WTC11 (cell line): ENCODE data around the gene DYRK3. TPM values are rescaled to one million over a fixed set of nuclear protein-coding genes. Genes with fewer than 3 reads are reported as not detected.

Experiments used
- ATAC-seq: fragments of 200-7000 bp; cut with Tn5 transposase; 2 replicates; pipeline ENCODE4 v1.10.0; 2021; ENCODE audit warnings: mild to moderate bottlenecking, moderate library complexity
- CTCF ChIA-PET: fragments of 300-600 bp; sonication (Branson Sonifier 250); formaldehyde crosslinking; loops from one replicate; lab custom pipeline; 2021; ENCODE audit warnings: antibody characterized with exemption; lab: Charles Lee
- POLR2A ChIA-PET: fragments of 350-600 bp; sonication (Branson Sonifier 250); formaldehyde crosslinking; loops from one replicate; lab custom pipeline; 2021; ENCODE audit warnings: antibody characterized with exemption; lab: Charles Lee
- DNase-seq: peaks from one replicate; pipeline ENCODE4 v3.0.0; 2021; ENCODE audit warnings: low spot score
- H3K27ac Mint-ChIP-seq: 2 replicates; pipeline ENCODE4 v1.8.0; 2021; ENCODE audit warnings: mixed read lengths
- H3K27me3 Mint-ChIP-seq: 2 replicates; pipeline ENCODE4 v1.8.0; 2021; ENCODE audit warnings: low read depth, mild to moderate bottlenecking, moderate library complexity, mixed read lengths
- H3K36me3 Mint-ChIP-seq: 2 replicates; pipeline ENCODE4 v1.8.0; 2021; ENCODE audit warnings: mixed read lengths
- H3K4me1 Mint-ChIP-seq: 2 replicates; pipeline ENCODE4 v1.8.0; 2022; ENCODE audit warnings: mixed read lengths
- H3K4me3 Mint-ChIP-seq: 2 replicates; pipeline ENCODE4 v1.8.0; 2021; ENCODE audit warnings: mild to moderate bottlenecking, moderate library complexity, mixed read lengths
- H3K9me3 Mint-ChIP-seq: 2 replicates; pipeline ENCODE4 v1.8.0; 2021; ENCODE audit warnings: mixed read lengths
- CBFB ChIP-seq: sonication (generic); formaldehyde crosslinking; IDR thresholded peaks from 2 replicates; pipeline ENCODE4 v1.8.1; 2022; ENCODE audit warnings: mild to moderate bottlenecking, low read depth, missing genetic modification reagents
- ETV6 ChIP-seq: sonication (generic); formaldehyde crosslinking; IDR thresholded peaks from 2 replicates; pipeline ENCODE4 v1.8.1; 2022; ENCODE audit warnings: mild to moderate bottlenecking, missing genetic modification reagents
- FOXJ3 ChIP-seq: sonication (generic); formaldehyde crosslinking; IDR thresholded peaks from 2 replicates; pipeline ENCODE4 v1.9.0; 2021; ENCODE audit warnings: missing genetic modification reagents, mild to moderate bottlenecking, borderline replicate concordance
- GTF2I ChIP-seq: fragments of 250-450 bp; sonication (Bioruptor Pico); conservative IDR thresholded peaks from 2 replicates; pipeline ENCODE4 v1.4.0; 2021; ENCODE audit warnings: mild to moderate bottlenecking
- MYBL2 ChIP-seq: sonication (generic); formaldehyde crosslinking; IDR thresholded peaks from 2 replicates; pipeline ENCODE4 v1.8.1; 2023; ENCODE audit warnings: mild to moderate bottlenecking, moderate library complexity, missing genetic modification reagents
- RELA ChIP-seq: sonication (generic); formaldehyde crosslinking; IDR thresholded peaks from 2 replicates; pipeline ENCODE4 v1.8.1; 2022; ENCODE audit warnings: missing genetic modification reagents, mild to moderate bottlenecking, borderline replicate concordance
- SMAD3 ChIP-seq: sonication (generic); formaldehyde crosslinking; IDR thresholded peaks from 2 replicates; pipeline ENCODE4 v1.8.0; 2022; ENCODE audit warnings: missing genetic modification reagents, mild to moderate bottlenecking, borderline replicate concordance
- TEAD4 ChIP-seq: sonication (generic); formaldehyde crosslinking; IDR thresholded peaks from 2 replicates; pipeline ENCODE4 v1.8.0; 2022; ENCODE audit warnings: mild to moderate bottlenecking, missing genetic modification reagents
- TP53 ChIP-seq: sonication (generic); formaldehyde crosslinking; IDR thresholded peaks from 2 replicates; pipeline ENCODE4 v1.8.1; 2023; ENCODE audit warnings: mild to moderate bottlenecking, missing genetic modification reagents
- ZBTB21 ChIP-seq: sonication (generic); formaldehyde crosslinking; IDR thresholded peaks from 2 replicates; pipeline ENCODE4 v1.8.1; 2023; ENCODE audit warnings: mild to moderate bottlenecking, missing genetic modification reagents, borderline replicate concordance
- ZNF671 ChIP-seq: fragments of 250-450 bp; sonication (Bioruptor Pico); IDR thresholded peaks from 2 replicates; pipeline ENCODE4 v1.8.0; 2021; ENCODE audit warnings: mild to moderate bottlenecking
- total RNA-seq: library from RNA; stranded (reverse); gene quantifications from 3 replicates; pipeline ENCODE4 v1.2.3, GENCODE V29; 2021
- TF ChIP-seq, protein P1 (sequence below): sonication (generic); formaldehyde crosslinking; conservative IDR thresholded peaks from 2 replicates; pipeline ENCODE4 v1.8.1; 2023; ENCODE audit warnings: mild to moderate bottlenecking, low read depth, missing genetic modification reagents, moderate library complexity
- TF ChIP-seq, protein P2 (sequence below): sonication (generic); formaldehyde crosslinking; IDR thresholded peaks from 2 replicates; pipeline ENCODE4 v1.8.0; 2022; ENCODE audit warnings: mild to moderate bottlenecking, missing genetic modification reagents
- TF ChIP-seq, protein P3 (sequence below): sonication (generic); formaldehyde crosslinking; IDR thresholded peaks from 2 replicates; pipeline ENCODE4 v1.8.1; 2023; ENCODE audit warnings: mild to moderate bottlenecking, missing genetic modification reagents, borderline replicate concordance
- TF ChIP-seq, protein P4 (sequence below): fragments of 200-600 bp; IDR thresholded peaks from 2 replicates; pipeline ENCODE4 v1.8.0; 2022; ENCODE audit warnings: antibody characterized with exemption
- TF ChIP-seq, protein P5 (sequence below): sonication (generic); formaldehyde crosslinking; IDR thresholded peaks from 2 replicates; pipeline ENCODE4 v1.8.0; 2023; ENCODE audit warnings: mild to moderate bottlenecking, missing genetic modification reagents

Gene DYRK3
- total RNA-seq, 1 experiment from 2014 or later = 7.8 TPM

DNA sequence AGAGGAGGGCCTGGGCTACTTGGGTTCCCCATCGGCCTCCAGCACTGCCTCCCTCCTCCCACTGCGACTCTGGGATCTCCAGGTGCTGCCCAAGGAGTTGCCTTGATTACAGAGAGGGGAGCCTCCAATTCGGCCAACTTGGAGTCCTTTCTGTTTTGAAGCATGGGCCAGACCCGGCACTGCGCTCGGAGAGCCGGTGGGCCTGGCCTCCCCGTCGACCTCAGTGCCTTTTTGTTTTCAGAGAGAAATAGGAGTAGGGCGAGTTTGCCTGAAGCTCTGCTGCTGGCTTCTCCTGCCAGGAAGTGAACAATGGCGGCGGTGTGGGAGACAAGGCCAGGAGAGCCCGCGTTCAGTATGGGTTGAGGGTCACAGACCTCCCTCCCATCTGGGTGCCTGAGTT is 47.4 kb upstream of the DYRK3 start:
- ChIA-PET POLR2A (no interaction called here), CTCF (interaction anchor here (1.3 to 7.8 kb wide), 5 partner anchors 24 to 117 kb away, joined by 3 to 126 read pairs (median 15); partner anchors contain the start of gene EIF2D)
- peaks cover 4% of the 10 kb centered on the region for H3K4me1 Mint-ChIP-seq
- H3K9me3 Mint-ChIP-seq = no peaks in the 10 kb centered on the region
- DNase-seq (no peak), ATAC-seq (no peak)
- H3K4me3 Mint-ChIP-seq = no peak overlapping the region
- peak overlapping the region; percentile 56; the same call in 1 of the 2 replicates for H3K27ac Mint-ChIP-seq
- no peaks in the 10 kb centered on the region for H3K27me3 Mint-ChIP-seq
- TF ChIP-seq, protein P1, sequence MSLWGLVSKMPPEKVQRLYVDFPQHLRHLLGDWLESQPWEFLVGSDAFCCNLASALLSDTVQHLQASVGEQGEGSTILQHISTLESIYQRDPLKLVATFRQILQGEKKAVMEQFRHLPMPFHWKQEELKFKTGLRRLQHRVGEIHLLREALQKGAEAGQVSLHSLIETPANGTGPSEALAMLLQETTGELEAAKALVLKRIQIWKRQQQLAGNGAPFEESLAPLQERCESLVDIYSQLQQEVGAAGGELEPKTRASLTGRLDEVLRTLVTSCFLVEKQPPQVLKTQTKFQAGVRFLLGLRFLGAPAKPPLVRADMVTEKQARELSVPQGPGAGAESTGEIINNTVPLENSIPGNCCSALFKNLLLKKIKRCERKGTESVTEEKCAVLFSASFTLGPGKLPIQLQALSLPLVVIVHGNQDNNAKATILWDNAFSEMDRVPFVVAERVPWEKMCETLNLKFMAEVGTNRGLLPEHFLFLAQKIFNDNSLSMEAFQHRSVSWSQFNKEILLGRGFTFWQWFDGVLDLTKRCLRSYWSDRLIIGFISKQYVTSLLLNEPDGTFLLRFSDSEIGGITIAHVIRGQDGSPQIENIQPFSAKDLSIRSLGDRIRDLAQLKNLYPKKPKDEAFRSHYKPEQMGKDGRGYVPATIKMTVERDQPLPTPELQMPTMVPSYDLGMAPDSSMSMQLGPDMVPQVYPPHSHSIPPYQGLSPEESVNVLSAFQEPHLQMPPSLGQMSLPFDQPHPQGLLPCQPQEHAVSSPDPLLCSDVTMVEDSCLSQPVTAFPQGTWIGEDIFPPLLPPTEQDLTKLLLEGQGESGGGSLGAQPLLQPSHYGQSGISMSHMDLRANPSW (CRISPR knock-in tag) = no peak
- TF ChIP-seq ZBTB21 (CRISPR knock-in tag) (no peak), TP53 (CRISPR knock-in tag) (no peak), ZNF671 (no peak), FOXJ3 (CRISPR knock-in tag) (no peak), ETV6 (CRISPR knock-in tag) (no peak)
- TF ChIP-seq, protein P2, sequence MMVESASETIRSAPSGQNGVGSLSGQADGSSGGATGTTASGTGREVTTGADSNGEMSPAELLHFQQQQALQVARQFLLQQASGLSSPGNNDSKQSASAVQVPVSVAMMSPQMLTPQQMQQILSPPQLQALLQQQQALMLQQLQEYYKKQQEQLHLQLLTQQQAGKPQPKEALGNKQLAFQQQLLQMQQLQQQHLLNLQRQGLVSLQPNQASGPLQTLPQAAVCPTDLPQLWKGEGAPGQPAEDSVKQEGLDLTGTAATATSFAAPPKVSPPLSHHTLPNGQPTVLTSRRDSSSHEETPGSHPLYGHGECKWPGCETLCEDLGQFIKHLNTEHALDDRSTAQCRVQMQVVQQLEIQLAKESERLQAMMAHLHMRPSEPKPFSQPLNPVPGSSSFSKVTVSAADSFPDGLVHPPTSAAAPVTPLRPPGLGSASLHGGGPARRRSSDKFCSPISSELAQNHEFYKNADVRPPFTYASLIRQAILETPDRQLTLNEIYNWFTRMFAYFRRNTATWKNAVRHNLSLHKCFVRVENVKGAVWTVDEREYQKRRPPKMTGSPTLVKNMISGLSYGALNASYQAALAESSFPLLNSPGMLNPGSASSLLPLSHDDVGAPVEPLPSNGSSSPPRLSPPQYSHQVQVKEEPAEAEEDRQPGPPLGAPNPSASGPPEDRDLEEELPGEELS (CRISPR knock-in tag) = no peak
- TF ChIP-seq, protein P3, sequence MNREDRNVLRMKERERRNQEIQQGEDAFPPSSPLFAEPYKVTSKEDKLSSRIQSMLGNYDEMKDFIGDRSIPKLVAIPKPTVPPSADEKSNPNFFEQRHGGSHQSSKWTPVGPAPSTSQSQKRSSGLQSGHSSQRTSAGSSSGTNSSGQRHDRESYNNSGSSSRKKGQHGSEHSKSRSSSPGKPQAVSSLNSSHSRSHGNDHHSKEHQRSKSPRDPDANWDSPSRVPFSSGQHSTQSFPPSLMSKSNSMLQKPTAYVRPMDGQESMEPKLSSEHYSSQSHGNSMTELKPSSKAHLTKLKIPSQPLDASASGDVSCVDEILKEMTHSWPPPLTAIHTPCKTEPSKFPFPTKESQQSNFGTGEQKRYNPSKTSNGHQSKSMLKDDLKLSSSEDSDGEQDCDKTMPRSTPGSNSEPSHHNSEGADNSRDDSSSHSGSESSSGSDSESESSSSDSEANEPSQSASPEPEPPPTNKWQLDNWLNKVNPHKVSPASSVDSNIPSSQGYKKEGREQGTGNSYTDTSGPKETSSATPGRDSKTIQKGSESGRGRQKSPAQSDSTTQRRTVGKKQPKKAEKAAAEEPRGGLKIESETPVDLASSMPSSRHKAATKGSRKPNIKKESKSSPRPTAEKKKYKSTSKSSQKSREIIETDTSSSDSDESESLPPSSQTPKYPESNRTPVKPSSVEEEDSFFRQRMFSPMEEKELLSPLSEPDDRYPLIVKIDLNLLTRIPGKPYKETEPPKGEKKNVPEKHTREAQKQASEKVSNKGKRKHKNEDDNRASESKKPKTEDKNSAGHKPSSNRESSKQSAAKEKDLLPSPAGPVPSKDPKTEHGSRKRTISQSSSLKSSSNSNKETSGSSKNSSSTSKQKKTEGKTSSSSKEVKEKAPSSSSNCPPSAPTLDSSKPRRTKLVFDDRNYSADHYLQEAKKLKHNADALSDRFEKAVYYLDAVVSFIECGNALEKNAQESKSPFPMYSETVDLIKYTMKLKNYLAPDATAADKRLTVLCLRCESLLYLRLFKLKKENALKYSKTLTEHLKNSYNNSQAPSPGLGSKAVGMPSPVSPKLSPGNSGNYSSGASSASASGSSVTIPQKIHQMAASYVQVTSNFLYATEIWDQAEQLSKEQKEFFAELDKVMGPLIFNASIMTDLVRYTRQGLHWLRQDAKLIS (CRISPR knock-in tag) = no peak
- H3K36me3 Mint-ChIP-seq = peaks cover 17% of the 10 kb centered on the region

DNA sequence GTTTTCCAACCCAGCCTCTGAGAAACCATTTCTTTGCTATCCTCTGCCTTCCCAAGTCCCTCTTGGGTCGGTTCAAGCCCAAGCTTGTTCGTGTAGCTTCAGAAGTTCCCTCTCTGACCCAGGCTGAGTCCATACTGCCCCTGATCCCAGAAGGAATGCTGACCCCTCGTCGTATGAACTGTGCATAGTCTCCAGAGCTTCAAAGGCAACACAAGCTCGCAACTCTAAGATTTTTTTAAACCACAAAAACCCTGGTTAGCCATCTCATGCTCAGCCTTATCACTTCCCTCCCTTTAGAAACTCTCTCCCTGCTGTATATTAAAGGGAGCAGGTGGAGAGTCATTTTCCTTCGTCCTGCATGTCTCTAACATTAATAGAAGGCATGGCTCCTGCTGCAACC is 46.8 kb upstream of the DYRK3 start:
- ChIA-PET POLR2A (interaction anchor here (0.7 kb wide), 1 partner anchor 44 kb away, joined by 3 read pairs; no protein-coding TSS in a partner anchor), CTCF (interaction anchor here (1.3 to 7.8 kb wide), 5 partner anchors 24 to 117 kb away, joined by 3 to 126 read pairs (median 15); partner anchors contain the start of gene EIF2D)
- Mint-ChIP-seq H3K4me1 (peaks cover 1% of the 10 kb centered on the region), H3K4me3 (no peak overlapping the region), H3K27me3 (no peaks in the 10 kb centered on the region), H3K36me3 (peaks cover 17% of the 10 kb centered on the region), H3K27ac (peak overlapping the region; percentile 62; the same call in 1 of the 2 replicates), H3K9me3 (no peaks in the 10 kb centered on the region)
- TF ChIP-seq, protein P2 (CRISPR knock-in tag) = no peak
- TF ChIP-seq TEAD4 (CRISPR knock-in tag) (no peak), CBFB (CRISPR knock-in tag) (no peak), GTF2I (CRISPR knock-in tag) (no peak), SMAD3 (CRISPR knock-in tag) (no peak), ZBTB21 (CRISPR knock-in tag) (no peak), MYBL2 (CRISPR knock-in tag) (no peak), RELA (CRISPR knock-in tag) (no peak)
- TF ChIP-seq, protein P4, sequence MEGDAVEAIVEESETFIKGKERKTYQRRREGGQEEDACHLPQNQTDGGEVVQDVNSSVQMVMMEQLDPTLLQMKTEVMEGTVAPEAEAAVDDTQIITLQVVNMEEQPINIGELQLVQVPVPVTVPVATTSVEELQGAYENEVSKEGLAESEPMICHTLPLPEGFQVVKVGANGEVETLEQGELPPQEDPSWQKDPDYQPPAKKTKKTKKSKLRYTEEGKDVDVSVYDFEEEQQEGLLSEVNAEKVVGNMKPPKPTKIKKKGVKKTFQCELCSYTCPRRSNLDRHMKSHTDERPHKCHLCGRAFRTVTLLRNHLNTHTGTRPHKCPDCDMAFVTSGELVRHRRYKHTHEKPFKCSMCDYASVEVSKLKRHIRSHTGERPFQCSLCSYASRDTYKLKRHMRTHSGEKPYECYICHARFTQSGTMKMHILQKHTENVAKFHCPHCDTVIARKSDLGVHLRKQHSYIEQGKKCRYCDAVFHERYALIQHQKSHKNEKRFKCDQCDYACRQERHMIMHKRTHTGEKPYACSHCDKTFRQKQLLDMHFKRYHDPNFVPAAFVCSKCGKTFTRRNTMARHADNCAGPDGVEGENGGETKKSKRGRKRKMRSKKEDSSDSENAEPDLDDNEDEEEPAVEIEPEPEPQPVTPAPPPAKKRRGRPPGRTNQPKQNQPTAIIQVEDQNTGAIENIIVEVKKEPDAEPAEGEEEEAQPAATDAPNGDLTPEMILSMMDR = no peak
- TF ChIP-seq, protein P5, sequence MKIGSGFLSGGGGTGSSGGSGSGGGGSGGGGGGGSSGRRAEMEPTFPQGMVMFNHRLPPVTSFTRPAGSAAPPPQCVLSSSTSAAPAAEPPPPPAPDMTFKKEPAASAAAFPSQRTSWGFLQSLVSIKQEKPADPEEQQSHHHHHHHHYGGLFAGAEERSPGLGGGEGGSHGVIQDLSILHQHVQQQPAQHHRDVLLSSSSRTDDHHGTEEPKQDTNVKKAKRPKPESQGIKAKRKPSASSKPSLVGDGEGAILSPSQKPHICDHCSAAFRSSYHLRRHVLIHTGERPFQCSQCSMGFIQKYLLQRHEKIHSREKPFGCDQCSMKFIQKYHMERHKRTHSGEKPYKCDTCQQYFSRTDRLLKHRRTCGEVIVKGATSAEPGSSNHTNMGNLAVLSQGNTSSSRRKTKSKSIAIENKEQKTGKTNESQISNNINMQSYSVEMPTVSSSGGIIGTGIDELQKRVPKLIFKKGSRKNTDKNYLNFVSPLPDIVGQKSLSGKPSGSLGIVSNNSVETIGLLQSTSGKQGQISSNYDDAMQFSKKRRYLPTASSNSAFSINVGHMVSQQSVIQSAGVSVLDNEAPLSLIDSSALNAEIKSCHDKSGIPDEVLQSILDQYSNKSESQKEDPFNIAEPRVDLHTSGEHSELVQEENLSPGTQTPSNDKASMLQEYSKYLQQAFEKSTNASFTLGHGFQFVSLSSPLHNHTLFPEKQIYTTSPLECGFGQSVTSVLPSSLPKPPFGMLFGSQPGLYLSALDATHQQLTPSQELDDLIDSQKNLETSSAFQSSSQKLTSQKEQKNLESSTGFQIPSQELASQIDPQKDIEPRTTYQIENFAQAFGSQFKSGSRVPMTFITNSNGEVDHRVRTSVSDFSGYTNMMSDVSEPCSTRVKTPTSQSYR (CRISPR knock-in tag) = no peak
- ATAC-seq (no peak), DNase-seq (no peak)
